NCI-H2227 treated with DMSO at 0.1 percent for 48 hours (cell line): ENCODE data around the gene ANKRD63.

Source experiments
- DNase-seq: peaks from one replicate; lab custom pipeline; 2025; lab: John Stamatoyannopoulos, UW

ANKRD63 gene

GRCh38 chr15:40242601-40243000 lies 40.3 kb downstream of the ANKRD63 start:
- no peak for DNase-seq

DNA sequence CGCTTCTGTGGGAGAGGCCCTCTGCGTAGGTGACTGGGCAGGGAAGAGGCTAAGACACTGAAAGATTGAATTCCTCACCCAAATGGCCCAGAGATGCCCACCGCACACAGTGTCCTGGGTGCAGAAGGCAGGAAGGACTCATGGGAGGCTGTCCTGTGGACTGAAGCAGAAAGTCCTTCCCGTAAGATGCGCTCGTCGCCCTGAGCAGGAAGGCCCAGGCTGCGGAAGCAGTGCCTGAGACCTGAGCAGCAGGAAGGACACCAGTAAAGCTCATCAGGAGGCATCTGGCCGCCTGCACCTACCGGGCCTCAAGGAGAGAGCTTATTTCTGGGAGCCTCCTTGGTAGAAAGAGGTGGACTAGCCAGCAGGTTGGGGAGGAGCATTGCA lies 40.7 kb downstream of the ANKRD63 start:
- no peak for DNase-seq

DNA sequence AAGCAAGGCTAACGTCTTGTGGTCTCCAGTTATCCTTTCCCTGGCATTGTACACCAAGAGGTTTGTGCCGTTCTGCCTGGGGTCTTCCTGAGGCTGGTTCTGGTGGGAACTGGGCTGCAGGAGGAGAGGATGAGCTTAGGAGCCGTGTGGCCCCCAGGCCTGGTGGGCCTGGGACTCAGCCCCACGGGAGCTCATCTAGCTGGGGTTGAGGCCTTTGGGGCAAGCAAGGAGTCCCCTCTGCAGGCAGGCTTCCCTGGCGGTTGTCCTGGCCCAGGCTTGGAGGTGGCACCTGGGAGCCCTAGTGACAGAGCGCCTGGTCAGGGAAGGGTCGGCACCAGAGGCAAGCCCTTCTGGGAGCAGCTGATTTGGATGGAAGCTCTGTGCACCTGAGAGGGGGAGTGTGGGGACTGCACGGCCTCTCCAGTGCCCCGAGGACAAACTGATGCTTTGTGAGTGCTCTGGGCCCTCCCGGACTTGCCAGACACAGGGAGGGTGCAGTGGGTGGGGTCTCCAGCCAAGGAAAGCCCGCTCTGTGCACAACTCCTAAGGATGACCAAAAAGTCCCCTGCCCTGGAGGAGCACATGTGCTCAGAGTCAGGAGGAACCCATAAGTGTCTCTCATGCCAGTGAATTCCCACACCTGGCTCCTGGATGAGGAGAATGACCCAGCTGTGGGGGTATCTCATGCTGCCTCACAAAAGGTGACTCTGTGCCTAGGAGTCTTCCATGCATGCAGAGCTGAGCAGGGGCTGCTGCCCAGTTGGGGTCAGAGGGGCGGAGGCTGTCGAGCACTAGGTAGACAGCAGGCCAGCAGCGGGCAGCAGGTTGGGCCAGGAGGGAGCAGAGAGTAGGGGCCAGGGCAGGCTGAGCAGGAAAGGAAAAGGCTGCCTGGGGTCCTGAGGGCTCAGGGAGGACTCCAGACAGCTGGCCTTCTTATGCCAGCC lies 41.3 kb downstream of the ANKRD63 start:
- no peak for DNase-seq

GRCh38 chr15:40240619-40241221 lies 42.1 kb downstream of the ANKRD63 start:
- DNase-seq, result no peak

DNA sequence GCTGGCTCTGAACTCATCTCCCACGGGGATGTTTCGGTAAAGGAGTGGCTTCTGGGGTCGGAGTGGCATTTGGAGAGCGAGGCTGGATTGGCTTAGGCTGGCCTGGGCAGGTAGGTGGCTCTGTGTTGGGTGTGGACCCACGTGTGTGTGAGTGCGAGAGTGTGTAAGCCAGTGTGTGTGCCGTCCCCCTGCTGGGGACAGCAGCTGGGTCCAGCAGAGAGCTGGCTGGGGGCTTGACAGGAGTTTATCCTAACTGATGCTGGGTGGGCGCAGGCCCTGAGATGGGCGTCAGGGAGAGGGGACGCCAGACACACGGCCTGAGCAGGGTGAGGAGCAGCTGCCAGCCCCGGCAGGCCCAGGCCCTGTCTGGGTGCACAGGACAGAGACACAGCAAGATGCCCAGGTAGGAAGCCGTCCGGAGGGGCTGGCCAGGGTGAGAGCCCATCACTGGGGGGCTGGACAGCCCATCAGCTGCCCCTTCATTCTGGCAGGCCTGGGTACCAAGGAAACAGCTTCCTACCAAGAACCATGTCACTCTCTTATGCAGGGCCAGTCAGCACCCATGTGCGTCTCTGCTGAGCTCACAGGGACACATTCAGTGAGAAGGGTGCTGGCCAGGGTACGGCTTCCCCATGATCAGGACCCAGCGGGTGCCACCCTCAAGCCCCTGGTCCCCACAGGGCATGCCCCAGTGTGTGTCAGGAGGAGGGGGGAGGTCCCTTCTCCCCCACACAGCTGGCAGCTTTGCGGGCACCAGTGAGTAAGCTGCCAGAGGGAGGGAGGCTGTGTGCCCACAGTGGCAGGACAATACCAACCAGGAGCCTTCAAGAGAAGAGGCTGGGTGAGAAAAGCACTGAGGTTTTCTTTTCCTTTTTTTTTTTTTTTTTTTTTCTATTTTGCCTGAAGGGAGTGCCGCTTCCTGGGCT lies 42.9 kb downstream of the ANKRD63 start:
- no peak for DNase-seq

- no peak for DNase-seq
Observed at GRCh38 chr15:40239404-40239692, 43.5 kb downstream of the ANKRD63 start.

GRCh38 chr15:40238532-40239403 lies 44.1 kb downstream of the ANKRD63 start, which contains the start of gene PAK6:
Gene PAK6, plus strand, starts transcription at chr15:40239063. Its CDS starts 25,723 bp downstream, at chr15:40264786.
- peak; percentile 15 for DNase-seq

DNA sequence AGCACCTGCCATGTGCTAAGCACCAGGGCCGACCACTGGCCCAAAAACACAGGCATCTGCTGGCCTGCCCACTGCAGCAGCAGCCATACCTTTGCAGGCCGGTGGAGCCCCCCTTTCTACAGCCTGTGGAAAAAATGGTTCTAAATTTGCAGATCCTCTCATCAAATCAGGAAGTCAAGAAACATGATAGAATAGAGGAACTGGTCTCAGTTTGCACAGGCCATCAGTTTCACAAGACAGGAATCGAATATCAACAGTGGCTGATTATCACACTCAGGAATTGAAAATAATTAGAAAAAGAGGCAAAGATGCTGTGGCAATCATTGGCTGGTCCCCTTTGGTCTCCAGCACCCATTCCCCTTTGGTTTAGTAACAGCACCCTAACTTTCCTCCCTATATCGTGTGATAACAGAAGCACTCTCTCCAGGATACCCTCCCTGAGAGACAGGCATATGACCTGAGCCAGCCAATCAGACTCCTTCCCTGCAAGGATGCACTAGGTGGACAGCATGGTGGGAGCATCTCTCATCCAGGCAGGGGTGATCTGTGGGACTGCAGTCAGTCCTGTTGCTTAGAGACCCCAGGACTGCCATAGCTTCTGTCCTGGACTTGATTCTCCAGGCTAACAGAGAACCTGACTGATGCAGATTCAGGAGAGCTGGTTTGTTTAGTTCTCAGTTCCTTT lies 47.5 kb downstream of the ANKRD63 start:
- no peak for DNase-seq

DNA sequence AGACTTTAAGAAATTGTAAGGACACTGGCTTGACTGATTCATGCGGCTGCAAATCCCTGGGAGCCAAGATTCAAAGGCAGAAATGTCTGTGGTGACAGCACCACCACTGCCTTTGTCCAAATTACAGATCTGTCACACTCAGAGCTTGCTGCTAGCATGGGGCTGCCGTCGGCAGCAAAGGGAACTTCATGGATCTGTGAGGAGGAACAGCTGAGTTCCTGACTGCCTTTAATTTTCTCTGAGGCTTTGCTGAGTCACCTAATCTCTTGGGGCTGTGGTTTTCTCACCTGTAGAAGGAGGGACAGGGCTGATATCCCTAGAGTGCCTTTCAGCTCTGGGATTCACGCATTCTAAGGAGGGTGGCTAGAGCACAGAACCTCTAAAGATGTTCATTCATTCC lies 48.1 kb downstream of the ANKRD63 start:
- DNase-seq, result no peak

DNA sequence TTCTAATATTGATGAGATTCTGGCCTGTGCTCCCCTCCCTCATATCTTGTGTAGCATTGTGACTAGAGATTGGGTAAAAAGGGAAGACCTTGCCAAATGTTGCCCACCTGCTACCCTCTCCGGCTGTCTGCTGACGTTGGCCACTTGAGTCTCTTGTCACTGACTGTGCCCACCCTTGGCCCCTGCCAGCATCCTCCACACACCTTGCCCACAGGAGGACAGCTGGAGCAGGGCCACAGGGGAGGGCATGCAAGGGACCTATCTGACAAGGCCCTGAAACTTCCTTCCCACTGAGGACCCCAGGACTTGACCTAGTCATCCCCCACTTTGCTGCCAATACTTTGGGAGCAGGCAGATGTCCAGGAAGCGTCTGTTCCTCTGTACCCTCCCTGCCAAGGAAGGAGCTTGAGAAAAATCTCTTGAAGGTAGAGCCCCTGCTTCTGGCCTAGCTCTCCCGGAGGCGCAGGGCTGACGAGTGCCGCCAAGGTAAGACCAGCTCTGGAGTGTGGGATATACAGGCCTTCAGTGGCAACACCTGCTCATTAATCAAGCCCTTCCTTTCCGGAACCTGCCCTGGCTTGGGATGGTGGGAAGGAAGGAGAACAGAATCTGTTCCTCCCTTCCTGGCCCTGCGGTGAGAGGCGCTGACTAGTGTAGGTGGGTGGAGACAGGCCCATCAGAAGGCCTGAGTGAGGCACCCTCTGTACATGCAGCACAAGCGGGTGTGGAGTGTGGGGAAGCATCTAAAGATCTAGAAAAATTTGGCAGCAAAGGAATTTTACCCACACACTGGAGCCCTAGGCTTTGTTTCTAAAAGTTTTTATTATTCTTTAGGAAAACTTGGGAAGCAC lies 48.9 kb downstream of the ANKRD63 start:
- no peak for DNase-seq

DNA sequence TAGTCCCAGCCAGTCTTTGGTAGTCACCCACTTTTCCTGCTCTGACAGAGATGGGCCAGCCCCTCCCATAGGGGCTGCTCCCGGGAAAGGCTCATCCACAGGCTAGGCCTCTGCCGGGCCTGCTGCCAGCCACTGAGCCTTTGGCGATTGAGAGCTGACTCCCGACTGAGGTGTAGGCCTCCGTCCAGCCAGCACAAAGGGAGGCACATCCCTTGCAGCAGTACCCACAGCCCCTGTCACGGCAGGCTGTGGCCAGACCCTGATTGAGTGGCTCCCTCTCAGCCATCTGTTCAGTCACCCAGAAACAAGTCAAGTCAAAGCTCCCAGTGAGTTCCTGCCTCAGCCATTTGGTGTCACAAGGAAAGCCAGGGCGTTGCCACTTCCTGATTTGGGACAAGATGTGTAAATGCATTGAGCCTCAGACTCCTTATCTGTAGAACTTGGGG lies 50.2 kb downstream of the ANKRD63 start:
- DNase-seq, result no peak
